Measurements from ENCODE around the gene ADD1.

ADD1 gene, protein sequence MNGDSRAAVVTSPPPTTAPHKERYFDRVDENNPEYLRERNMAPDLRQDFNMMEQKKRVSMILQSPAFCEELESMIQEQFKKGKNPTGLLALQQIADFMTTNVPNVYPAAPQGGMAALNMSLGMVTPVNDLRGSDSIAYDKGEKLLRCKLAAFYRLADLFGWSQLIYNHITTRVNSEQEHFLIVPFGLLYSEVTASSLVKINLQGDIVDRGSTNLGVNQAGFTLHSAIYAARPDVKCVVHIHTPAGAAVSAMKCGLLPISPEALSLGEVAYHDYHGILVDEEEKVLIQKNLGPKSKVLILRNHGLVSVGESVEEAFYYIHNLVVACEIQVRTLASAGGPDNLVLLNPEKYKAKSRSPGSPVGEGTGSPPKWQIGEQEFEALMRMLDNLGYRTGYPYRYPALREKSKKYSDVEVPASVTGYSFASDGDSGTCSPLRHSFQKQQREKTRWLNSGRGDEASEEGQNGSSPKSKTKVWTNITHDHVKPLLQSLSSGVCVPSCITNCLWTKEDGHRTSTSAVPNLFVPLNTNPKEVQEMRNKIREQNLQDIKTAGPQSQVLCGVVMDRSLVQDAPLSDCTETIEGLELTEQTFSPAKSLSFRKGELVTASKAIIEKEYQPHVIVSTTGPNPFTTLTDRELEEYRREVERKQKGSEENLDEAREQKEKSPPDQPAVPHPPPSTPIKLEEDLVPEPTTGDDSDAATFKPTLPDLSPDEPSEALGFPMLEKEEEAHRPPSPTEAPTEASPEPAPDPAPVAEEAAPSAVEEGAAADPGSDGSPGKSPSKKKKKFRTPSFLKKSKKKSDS

DNA sequence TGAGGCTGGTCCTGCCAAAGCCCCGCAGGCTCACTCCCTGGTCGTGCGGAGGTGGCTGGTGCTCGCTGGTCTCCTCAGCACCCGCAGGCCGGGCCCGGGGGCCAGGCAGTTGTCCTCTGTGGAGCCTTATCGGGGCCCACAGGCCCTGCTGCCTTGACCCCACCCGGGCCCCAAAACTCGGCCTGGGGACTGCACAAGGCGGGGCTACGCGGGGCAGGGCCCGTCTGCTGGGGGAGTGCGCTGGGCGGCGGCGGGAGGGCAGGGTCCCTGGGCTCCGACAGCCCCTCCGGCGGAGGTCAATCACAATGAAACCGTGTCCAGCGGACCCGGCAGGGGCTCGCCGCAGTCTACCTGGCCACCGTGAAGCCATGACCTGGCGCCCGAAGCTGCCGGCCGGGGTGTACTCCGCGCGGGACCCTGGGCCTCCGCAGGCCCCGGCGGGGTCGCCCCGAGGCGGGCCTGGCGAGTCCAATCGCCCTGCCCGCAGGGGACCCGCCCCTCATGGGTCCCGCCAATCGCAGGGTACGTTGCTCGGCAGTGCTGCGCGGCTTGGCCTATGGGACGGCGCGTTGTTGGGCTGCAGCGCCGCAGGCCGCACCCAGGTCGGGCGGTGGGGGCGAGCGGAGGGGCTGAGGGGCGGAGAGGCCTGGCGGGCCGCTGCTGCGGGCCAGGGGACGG is at the start of gene ADD1:
ADD1 (plus strand) TSS at position 582 of the 678 bp plus-strand sequence. CDS start 32,072 bp downstream, outside the sequence.
- peak; percentile 95 for DNase-seq

DNA sequence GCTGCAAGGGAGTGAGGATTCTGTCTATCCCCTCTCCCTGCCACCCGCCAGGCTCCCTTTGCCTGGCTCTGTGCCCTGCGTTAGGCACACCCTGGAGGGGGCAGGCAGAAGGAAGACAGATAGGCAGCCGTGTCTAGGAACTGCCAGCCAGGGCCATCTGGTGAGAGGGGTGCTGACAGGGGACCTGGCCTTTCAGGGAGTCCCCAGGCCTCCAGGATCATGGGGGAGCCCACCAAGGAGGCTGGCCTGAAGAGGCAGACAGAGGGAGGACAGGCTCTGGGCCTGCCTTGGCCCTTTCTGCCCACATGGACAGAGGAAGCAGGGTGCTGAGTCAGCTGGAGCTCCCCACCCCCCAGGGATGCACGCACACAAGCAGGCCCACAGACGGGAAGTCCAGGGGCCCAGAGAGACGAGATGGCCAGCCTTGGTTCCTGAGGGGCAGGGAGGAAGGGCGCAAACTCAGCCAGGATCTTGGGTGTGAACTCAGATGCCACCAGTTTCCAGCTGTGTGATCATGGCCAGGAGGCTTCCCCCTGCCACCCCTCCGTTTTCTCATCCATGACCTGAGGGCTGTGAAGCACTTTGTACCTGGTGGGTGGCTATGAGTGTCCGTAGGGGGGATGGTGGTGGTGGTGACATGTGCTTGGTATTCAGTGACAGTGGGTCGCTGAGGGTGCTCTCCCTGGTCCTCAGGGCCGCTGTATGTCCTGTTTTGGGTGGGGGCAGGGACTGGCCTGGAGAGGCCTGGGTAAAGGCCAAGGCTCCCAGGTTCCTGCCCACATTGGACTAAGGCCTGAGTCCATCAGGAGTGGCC is 49.0 kb upstream of the ADD1 start:
- no peak for DNase-seq

DNA sequence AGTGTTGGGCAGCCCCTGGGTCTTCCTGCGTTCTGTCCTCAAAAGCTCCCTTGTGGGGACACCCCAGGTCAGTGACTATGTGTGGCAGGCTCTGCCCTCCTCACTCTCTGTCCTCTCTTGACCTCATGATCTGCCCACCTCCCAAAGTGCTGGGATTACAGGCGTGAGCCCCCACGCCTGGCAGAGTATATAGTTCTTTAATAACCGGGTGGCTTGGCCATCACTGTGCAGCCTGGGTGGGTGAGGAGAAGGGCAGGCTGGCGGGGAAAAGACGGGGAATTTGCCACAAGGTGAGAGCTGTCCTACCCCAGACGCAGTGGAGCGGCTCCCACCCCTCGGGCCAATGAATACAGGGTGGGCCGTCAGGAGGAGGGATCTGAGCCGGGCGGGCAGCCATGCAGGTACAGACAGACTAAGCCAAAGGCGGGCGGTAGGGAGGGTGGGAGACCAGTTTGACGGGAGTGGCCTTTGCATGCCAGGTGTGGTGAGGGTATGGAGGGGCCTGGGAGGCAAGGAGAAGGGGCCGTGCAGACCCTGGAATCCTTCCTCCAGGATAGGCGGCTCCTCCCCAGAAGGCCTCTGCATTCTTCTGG is 48.2 kb upstream of the ADD1 start:
- DNase-seq: no peak

DNA sequence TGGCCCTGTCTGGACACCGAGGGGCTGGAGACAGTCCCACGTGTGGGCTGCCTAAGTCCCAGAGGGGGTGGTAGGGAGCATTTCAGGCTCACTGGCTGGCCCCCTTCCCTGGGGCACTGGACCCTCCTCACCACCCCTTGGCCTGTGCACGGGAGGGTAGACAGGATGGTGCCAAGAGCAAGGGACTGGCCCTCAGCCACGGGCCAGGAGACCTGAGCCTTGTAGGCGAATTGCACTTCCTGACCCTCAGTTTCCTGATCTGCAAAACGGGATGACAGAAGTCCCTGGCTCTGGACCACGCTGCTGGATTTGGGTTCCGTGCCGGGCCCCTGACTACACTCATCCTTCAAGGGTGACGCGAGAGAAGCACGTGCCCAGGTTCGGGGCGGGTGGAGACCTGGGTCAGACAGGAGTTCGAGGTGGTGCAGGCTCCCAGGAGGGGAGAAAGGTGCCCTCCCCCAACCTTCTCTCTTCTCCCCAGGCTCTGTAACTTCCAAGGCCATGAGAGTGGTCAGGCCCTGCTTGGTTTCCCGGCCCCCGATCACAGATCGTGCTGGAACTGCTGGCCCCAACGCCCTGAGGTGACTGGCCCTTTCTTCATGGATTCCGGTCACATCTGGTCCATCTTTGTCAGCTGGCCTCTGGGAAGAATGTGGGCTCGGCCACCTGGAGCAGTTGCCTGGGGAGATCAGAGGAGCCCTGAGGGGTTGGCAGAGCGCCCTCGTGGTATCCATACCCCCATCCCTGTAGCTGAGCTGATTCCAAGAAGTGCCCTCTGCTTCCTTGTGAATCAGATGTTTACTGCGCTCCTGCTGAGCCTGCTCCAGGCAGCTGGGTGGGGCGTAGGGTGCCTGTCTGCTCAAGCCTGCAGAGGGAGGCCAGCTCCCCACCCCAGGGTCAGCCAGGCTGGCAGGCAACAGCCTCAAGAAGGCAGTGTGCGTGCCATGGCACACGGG is 47.5 kb upstream of the ADD1 start:
- no peak for DNase-seq

DNA sequence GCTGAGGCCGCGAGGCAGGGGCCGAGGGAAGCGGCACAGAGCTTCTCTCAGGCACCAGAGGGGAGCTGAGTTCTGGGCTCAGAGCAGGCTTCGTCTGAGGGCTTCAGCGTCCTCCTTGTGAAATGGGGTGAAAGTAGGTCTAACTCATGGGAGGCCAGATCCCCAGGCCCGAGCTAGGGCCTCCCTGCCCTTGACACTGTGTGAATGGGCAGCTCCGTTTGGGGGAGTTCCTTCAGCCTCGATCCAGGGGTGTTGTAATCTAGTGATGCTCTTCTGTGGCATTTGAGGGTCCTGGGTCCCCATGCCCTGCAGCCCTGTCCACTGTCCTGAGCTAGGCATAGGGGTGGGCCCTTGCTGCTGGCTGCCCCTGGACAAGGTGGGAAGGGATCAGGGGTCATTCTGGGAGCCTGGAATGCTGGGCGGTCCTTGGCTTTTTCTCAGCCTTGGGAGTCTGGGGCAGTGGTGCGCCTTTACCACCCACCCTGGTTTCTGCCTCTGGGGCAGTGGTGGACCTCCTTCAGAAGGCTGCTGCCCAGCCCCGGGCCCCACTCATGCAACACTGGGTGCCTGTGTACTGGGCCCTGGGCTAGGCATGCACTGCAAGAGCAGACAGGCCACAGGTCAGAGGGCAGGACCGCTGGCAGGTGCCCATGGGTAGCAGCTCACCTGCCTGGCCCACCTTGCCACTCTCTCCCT is 46.6 kb upstream of the ADD1 start:
- DNase-seq: no peak

DNA sequence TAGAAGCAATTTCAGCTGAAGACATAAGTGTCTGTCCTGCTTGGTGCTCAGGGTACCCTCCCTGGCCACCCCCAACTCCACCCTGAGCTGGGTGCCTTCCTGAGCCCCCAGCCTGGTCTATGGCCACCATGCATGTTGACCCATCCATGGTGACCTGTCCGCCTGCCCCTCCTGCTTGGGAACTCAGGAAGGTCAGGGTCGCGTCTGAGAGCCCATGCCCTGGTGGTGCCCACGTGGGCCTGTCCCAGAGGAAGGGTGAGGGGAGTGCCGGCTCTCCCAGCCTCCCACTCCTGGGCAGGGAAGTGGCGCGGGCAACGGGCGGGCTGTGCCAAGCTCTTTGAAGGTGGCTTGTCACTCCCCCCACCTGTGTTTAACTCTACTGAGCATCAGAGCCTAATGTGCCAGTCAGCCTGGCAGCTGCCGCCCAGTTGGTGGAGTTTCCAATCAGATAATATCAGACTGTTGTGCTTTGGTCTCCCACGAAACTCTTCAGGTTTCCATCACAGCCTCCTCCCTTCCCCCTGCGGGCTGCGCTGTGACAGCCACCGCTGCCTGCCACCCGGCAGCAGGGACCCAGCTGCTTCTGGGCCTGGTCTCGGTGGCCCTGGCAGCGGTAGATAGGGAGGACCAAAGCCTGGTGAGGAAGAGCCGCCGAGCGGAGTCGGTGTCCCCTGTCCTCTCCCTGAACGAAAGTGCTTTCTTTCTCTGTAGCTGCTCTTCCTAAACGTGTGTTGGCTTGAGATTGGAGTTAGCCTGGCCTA is 45.9 kb upstream of the ADD1 start:
- peak; percentile 62 for DNase-seq

DNA sequence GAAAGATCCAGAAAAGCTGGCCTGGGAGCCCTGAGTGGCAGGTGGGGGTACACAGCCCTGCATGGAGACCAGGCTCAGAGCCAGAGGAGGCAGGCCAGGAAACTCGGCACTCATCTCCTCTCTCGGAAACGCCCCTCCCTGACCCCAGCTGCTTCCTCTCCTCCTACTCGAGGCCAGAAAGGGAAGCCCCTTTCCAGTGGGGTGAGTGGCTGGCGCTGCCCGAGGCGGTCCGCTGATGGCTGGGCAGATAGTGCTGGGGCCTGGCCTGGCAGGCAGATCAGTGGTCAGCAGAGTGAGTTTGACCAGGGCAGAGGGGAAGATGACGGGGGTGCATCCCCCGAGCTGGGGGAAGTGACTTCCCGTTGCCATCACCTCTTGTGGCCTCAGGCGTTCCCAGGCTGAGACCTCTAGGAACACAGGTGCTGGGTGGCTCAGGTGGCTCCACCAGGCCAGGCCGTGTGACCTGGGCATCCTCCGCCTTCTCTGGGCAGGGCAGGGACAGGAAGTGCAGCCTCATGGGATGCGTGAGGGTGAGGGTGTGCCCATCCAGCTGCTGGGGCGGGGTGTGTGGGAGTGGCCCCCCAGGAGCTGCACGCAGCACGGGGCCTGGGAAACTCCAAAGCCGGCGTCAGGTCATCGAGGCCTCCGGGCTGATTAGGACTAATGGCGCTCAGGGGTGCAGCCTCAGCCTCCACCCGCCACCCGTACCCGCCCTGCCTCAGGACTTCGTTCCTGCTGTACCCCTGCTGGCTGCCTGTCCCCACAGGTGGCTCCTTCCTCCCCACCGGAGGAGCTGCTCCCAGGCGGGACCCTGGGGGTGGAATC is 45.0 kb upstream of the ADD1 start:
- DNase-seq: peak; percentile 66

DNA sequence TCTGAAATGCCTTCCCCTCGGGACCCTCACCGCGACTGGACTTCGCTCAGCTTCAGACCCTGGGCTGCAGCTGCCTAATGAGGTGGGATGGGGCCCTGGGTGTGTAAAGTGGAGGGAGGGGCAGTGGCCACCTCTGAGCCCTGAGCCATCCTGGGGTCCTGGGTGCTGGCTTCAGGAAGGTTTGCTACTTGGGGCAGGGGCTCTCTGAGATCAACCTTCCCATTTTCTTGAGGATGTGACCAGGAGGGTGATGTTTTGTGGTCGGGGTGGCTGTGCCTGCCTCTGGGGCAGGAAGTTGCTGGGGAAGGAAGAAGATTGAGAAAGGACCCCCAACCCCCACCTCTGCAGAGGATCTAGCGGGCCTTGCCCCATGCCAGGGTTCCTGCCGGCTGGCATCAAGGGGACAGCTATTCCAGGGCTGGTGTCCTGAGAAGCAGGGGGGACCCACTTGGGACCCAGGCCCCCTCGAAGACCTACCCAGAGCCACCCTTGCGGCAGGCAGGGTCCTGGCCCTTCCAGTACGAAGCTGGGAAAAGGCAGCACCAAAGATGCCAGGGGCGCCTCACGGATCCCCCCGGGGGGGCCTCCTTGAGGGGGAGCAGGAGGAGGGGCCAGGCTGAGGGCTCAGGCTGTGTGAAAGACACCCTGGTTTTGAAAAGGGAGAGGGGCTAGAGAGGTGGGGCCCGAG is 44.3 kb upstream of the ADD1 start:
- DNase-seq: no peak

DNA sequence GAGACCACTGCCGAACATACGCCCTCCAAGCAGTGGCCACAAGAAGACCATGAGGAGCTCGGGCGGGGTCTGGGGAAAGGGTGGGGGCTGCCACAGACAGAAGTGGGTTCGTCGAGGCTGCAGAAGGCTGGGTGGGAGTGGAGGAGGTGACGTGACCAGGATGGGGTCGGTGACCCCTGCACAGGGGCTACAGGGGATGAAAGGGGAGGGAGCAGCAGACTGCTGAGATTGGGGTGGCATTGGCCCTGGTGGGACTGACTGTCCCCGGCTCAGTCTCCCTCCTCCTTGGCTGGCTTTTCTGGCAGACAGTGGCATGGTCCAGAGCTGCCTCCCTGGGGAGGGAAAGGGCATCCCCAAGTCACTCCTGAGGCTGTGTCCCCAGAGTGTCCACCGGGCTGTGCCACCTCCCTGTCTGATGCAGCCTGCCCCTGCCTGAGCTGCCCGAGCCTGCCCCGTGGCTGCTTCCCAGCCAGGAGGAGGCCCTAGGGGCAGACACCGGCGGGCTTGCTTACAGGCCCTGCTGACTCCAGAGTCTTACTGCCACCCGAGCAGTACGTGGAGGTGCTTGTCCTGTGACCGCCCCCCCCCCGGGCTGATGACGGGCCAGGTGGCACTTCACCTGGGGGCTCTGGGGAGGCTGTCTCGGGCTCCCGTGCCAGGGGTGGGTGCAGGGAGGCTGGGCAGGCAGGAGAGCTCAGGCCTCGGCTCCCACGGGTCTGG is 43.5 kb upstream of the ADD1 start:
- DNase-seq: no peak

DNA sequence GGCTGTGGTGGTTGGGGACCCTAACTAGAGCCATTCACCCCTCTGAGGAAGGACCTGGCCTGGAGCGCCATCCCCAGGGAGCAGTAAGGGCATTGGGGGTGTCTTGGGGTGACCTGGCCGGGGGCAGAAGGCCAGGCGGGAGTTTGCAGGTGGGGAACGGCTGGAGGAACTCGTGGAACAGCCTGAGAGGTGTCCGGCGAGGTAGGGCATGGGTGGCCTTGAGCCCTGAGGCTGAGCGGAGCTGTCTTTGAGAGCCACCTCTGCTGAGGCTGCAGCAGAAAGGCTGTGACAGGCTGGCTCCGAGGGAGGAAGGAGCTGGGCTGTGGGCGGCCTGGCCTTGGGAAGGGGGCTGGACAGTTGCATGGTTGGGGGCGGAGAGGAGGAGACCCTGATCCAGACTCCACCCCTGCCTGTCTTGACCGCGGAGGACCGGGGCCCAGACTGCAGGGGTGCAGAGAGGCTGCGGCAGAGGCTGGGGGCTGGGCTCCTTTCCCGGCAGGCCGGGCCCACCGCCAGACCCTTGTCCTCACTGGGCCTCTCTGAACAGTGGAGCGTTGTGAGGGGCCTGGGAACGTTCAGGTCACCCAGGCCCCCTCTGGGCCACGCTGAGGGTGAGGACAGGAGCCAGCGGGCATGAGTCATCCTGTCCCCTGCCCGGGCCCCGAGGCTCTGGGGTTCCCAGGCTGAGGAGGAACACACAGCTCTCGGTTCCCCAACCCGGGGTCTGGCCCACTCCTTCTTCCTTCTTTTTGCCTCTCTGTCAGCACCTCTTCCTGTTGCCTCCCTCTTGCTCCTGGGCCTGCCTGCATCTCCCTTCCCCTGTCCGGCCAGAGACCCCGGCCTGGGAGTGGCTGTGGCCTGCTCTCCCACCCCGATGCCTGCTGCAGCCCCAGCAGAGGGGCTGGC is 42.7 kb upstream of the ADD1 start:
- no peak for DNase-seq

DNA sequence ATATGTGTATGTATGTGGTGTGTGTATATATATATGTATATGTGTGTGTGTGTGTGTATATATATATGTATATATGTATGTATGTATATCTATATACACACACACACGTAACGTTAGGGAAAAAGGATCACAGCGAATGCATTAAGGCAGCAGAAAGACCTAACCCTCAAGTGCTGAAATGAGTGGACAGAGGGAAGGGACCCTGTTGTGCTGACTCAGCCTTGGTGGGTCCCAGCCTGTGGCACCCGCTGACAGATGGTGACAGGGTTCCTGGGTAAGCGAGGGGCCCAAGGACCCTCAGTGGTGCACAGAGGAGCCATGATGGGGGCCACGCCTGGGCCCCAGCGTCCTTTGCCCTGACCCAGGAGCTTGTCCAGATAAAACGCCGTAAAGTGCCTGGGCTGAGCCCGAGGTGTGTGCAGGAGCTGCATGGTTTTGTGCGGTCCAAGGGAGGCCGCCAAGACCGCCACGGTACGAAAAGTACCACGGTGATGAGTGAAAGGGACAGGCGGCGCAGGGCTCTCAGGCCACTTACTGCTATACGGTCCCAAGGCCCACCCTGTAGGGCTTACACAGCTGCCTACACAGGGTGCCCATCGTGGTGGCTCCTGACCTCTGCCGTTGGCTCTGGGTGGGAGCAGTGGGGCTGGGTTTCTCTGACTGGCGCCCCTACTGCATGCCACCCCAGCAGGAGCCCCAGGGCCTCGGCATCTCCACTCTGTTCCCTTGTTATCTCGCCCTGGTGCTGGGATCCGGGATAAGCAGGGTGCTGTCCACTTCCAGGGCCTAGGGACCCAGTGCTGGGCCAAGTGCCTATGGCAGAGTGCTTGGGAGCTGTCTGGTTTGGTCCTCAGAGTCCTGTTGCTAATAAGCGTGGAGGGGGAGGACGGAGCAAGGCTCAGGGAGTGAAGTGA is 40.8 kb upstream of the ADD1 start:
- no peak for DNase-seq

DNA sequence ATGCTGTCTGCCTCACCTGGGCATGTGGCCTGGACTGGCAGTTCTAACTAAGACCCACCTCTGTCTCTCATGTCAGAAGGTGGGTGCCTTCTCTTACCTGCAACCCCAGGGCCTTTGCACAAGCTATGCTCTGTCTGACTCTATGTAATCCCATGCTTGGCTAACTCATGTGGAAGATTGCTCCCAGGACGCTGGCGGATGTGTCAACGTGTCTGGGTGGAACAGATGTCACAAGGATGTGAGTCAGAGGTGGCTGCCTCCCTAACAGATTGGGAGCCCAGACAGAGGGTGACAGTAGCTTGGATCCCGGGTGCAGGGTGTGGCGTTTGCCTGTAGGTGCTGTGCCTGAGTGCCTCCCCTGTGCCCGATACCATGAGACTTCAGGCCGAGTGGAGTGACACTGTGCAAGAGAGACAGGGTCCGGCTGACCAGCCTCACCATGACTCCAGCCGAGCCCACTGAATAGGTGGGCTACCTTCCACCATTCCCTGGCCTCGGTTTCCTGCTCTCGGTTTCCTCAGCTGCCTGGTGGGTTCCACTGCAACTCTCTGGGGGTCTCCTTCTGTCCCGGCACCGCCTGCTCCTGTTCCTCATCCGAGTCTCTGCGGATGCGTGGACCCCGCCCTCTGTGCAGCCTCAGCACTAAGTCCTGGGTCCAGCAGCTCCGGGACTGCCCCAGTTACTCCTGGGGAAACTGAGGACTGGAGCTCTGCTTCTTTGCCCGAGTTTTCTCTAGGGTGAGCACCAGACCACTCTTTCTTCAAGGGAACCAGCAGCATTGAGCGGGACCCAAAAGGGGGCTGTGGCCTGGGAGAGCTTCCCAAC is 39.8 kb upstream of the ADD1 start:
- no peak for DNase-seq

DNA sequence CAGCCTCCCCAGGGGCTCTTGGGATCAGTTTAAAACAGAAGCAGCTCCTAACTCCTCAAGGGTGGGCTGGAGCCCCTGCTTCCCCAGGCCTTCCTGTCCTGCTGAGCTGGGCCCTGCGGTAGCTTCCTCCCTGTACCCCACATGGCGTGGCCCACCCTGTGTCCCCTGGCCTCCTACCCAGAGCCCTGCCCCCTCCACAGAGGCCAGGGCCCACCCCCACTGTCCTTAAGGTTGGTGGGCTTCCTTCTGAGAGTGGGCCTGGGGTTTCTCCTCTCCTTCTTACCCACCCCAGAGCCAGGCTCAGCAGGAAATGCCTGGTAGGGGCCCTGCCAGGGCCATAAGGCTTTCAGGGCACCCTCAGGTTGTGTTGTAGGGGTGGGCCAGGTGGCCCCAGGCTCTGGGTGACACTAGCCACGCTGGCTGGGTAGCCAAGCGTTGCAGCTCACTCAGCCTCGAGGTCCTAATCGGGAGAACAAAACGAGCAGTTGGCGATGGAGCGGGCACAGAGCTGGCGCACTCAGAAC is 39.1 kb upstream of the ADD1 start:
- no peak for DNase-seq

DNA sequence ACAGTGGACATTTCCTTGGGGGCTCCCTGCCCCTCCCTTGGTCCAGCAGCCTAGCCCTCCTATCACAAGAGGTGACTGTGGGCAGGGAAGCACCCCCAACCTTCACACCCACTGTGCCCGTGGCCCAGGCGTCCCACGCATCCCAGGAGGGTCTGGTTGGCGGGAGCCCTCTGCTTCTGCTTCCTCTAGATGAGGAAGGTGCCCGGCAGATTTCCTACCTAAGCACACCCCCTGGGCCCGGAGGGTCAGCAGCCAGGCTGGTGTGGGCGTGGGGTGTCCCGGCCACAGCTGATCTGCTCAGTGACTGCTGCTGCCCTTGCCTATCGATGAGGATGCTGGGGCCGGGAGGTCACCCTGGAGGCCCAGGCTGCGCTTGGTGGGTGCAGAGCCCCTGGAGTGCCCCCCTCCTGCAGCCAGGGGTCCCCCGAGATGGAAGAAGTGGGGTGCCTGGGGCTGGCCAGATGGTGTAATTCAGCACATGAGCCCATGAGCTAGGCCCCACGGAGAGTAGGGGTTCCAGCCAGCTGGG is 38.6 kb upstream of the ADD1 start:
- no peak for DNase-seq

All from activated CD4-positive, alpha-beta T cell treated with anti-CD3 and anti-CD28 coated beads, Interleukin-10, Interleukin-2, amounts not matched to agents 100 ng/mL and 50 ng/mL, durations not matched to agents 16 hours and 8 hours (primary cell).